ENCODE measurements around the gene ZNG1A.
A peak's percentile ranks its signal among the peaks of the same experiment; 100 is the strongest.
"Not testable (repeated sequence)": the region's sequence is repeated elsewhere in the genome, so short reads cannot be mapped to it uniquely, and the experiment has no call there.

The ZNG1A gene

GRCh38 chr9:87860-88259 lies 91.0 kb downstream of the ZNG1A start:
- not testable (repeated sequence) for H3K4me3 ChIP-seq (ENCODE audit: low read depth, low read length); H3K27me3 ChIP-seq (ENCODE audit: insufficient read depth, low read depth, severe bottlenecking); DNase-seq; H3K9me3 ChIP-seq (ENCODE audit: severe bottlenecking); H3K36me3 ChIP-seq; H3K27ac ChIP-seq

- not testable (repeated sequence) for DNase-seq; H3K27me3 ChIP-seq (ENCODE audit: insufficient read depth, low read depth, severe bottlenecking); H3K4me3 ChIP-seq (ENCODE audit: low read depth, low read length); H3K9me3 ChIP-seq (ENCODE audit: severe bottlenecking); H3K36me3 ChIP-seq; H3K27ac ChIP-seq
These were observed 91.8 kb downstream of the ZNG1A start for GRCh38 chr9:87105-87504.

DNA sequence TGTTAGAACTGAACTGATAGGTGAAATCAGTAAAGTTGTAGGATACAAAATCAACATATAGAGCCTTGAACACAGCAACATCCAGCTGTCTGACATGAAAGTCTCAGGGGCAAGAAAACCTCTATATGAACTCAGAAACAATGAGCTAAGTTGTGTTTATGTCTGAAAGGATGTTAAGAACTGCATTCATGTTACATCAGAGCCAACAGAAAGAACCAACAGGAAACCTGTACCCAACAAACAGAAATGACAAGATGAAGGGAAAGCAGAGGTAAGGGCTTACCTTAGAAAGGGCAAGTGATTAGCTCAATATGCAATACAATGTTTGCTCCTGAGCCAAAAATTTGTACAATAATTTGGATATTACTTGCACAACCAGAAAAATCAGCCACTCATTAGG lies 92.2 kb downstream of the ZNG1A start:
- H3K27me3 ChIP-seq (ENCODE audit: insufficient read depth, low read depth, severe bottlenecking); H3K9me3 ChIP-seq (ENCODE audit: severe bottlenecking); H3K27ac ChIP-seq; H3K4me3 ChIP-seq (ENCODE audit: low read depth, low read length); H3K36me3 ChIP-seq; DNase-seq: not testable (repeated sequence)

GRCh38 chr9:82932-83689 lies 95.7 kb downstream of the ZNG1A start:
- not testable (repeated sequence) for H3K27ac ChIP-seq; H3K4me3 ChIP-seq (ENCODE audit: low read depth, low read length)

DNA sequence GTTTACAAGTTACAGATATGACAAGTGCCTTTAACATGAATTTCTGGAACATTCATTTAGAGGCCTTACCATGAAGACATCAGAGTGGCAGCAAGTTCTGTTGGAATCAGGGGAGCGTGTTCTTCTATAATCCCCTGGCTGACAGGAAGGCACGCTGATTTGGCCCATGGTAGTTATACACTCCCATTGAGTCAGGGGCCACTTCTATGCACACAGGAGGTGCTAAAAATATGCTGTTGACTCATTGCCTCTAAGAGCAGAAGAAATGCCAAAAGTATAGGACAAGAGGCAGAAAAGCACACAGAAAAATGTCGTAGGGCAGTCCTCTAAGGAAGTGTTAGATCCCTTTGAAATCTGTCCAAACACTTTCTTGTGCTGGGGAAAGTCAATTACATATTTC lies 100.5 kb downstream of the ZNG1A start:
- not testable (repeated sequence) for DNase-seq; H3K27me3 ChIP-seq (ENCODE audit: insufficient read depth, low read depth, severe bottlenecking); H3K27ac ChIP-seq; H3K36me3 ChIP-seq; H3K9me3 ChIP-seq (ENCODE audit: severe bottlenecking); H3K4me3 ChIP-seq (ENCODE audit: low read depth, low read length)

More at GRCh38 chr9:82932-83689, 95.7 kb downstream of the ZNG1A start:
- not testable (repeated sequence) for H3K9me3 ChIP-seq (ENCODE audit: severe bottlenecking); H3K27me3 ChIP-seq (ENCODE audit: insufficient read depth, low read depth, severe bottlenecking); DNase-seq; H3K36me3 ChIP-seq

GRCh38 chr9:76389-76788 lies 102.5 kb downstream of the ZNG1A start:
- H3K4me3 ChIP-seq (ENCODE audit: low read depth, low read length); H3K27ac ChIP-seq; H3K36me3 ChIP-seq; H3K9me3 ChIP-seq (ENCODE audit: severe bottlenecking); DNase-seq; H3K27me3 ChIP-seq (ENCODE audit: insufficient read depth, low read depth, severe bottlenecking): not testable (repeated sequence)

GRCh38 chr9:73900-74525 lies 104.8 kb downstream of the ZNG1A start:
- H3K27ac ChIP-seq; H3K9me3 ChIP-seq (ENCODE audit: severe bottlenecking); H3K4me3 ChIP-seq (ENCODE audit: low read depth, low read length); H3K27me3 ChIP-seq (ENCODE audit: insufficient read depth, low read depth, severe bottlenecking); H3K36me3 ChIP-seq; DNase-seq: not testable (repeated sequence)

DNA sequence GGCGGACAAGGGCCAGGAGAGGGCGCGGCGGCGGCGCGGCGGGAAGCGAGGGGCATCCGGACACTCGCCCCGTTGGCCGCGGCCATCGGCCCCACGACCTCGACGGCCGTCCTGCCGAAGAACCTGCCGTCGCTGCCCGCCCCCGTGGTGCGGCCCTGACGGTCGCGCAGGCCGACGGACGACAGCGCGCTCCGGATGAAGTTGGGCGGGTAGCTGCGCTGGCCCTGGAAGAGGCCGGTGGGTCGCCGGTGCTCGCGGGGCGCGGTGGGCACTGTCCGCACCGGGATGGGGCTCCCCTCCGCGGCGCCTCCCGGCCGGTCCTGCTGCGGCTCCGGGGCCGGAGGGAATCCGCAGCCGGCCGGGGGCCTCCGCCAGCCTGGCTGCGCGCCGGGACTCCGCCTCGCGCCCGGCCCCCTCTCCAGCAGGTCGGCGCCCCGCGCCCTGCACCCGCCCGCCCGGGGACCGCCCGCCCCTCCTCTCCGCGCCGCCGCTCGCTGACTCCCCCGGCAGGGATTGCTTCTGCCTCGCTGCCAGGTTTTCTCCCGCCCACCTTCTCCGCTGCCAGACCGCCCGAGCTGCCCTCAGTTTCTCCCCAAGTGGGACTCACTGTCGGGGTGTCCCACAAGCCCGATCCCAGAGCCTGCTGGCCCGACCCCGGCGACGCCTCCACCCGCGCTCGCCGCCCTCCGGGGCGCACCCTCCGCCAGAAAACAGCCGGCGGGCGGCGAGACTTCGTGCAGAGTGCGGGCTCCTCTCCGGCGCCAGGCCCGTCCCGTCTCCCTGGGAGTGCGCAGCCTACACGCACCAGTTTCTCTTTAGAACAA lies 105.6 kb downstream of the ZNG1A start:
- not testable (repeated sequence) for H3K9me3 ChIP-seq (ENCODE audit: severe bottlenecking); H3K27me3 ChIP-seq (ENCODE audit: insufficient read depth, low read depth, severe bottlenecking); H3K36me3 ChIP-seq; H3K27ac ChIP-seq
- DNase-seq = peak; percentile 25
- H3K4me3 ChIP-seq (ENCODE audit: low read depth, low read length) = peak overlapping the region; percentile 41
